ENCODE results near the gene EVX1.

EVX1 gene

DNA sequence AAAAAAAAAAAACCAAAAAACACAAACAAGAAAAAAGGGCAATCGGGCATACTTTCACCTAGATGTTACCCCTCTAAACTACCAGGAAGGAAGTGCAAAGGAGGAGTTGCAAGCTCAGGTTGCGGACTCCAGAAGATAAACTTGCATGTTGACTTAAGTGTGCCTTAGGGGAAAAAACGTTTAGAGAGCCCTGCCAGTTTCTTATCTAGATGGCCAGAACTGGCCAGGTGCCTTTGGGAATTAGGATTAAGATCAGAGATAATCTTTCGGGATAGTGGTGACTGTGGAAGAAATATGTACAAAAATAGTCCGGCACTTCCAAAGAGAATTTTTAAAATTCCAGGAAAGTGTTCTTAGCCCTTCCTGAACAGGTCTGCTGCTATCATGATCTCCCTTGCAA is 17.6 kb downstream of the EVX1 start:
- no peak overlapping the region for H3K4me3 Mint-ChIP-seq
- no peak overlapping the region for H3K27ac Mint-ChIP-seq
- no peaks in the 10 kb centered on the region for H3K9me3 Mint-ChIP-seq
- H3K4me1 Mint-ChIP-seq, result no peaks in the 10 kb centered on the region
- H3K27me3 Mint-ChIP-seq (ENCODE audit: low read depth), result peaks cover 54% of the 10 kb centered on the region
- TF ChIP-seq, protein P1, sequence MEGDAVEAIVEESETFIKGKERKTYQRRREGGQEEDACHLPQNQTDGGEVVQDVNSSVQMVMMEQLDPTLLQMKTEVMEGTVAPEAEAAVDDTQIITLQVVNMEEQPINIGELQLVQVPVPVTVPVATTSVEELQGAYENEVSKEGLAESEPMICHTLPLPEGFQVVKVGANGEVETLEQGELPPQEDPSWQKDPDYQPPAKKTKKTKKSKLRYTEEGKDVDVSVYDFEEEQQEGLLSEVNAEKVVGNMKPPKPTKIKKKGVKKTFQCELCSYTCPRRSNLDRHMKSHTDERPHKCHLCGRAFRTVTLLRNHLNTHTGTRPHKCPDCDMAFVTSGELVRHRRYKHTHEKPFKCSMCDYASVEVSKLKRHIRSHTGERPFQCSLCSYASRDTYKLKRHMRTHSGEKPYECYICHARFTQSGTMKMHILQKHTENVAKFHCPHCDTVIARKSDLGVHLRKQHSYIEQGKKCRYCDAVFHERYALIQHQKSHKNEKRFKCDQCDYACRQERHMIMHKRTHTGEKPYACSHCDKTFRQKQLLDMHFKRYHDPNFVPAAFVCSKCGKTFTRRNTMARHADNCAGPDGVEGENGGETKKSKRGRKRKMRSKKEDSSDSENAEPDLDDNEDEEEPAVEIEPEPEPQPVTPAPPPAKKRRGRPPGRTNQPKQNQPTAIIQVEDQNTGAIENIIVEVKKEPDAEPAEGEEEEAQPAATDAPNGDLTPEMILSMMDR (IDR thresholded peaks at IDR 0.05; ENCODE audit: unreplicated experiment in 3 of 3), result no peak
- H3K36me3 Mint-ChIP-seq (ENCODE audit: low read depth), result no peaks in the 10 kb centered on the region

DNA sequence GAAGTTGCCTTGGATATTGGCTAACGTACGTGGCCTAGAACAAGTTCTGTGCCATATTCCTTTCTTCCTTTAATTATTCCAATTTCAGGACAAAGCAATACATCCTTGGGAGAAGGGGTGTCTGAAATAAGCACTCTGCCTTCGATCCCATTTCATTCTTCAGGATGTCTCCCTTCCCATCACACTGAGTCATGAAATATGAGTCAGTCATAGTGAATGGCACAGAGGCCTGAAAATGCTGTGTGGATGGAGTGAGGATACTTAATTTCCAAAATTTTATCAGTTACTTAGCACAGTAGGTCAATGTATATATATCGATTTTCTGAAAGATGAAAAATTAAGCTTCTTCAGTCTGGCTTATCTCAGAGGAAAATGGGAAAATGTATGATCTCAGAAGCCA is 19.5 kb downstream of the EVX1 start:
- TF ChIP-seq, protein P1 (IDR thresholded peaks at IDR 0.05; ENCODE audit: unreplicated experiment in 3 of 3), result no peak
- Mint-ChIP-seq H3K9me3 (no peaks in the 10 kb centered on the region), H3K27ac (no peak overlapping the region), H3K4me3 (no peak overlapping the region), H3K4me1 (no peaks in the 10 kb centered on the region), H3K36me3 (ENCODE audit: low read depth) (no peaks in the 10 kb centered on the region), H3K27me3 (ENCODE audit: low read depth) (peaks cover 41% of the 10 kb centered on the region)

DNA sequence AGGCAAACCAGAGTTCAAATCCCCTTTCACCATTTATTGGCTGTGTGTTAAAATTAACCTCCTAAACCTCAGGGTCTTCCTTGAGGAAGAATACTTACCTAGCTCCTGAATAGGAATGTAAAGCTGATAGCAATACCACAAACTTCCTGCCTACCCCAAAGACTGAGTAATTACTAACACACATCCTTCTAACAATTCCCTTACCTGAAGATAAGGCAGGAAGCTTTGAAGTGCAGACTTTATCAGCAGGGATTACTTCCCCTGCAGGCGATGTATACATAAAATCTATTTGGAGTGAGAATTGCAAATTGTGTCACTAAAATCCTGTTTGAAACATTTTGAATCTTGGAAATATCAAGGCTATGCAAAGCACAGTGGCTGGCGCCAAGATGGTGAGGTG is 21.2 kb downstream of the EVX1 start:
- TF ChIP-seq, protein P1 (IDR thresholded peaks at IDR 0.05; ENCODE audit: unreplicated experiment in 3 of 3), result no peak
- Mint-ChIP-seq H3K27ac (no peak overlapping the region), H3K4me3 (no peak overlapping the region), H3K4me1 (no peaks in the 10 kb centered on the region), H3K36me3 (ENCODE audit: low read depth) (no peaks in the 10 kb centered on the region), H3K9me3 (peaks cover 1% of the 10 kb centered on the region), H3K27me3 (ENCODE audit: low read depth) (peaks cover 28% of the 10 kb centered on the region)

DNA sequence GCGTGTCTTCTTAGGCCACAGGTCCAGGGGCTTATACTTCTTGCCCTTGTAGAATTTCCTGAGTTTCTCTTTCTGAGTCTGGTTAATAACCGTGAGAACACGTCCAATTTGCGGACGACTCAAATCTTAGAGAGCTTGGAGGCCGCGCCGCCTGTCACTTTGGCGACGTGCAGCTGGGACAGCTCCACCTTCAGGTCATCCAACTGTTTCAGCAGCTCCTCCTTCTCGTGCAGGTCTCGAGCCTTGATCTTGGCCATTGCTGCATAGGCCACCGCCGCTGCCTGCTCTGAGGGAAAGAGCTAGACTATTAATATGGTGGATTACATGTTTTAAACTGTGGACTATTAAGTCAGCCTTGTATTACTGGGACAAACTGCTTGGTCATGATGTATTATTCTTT is 26.9 kb downstream of the EVX1 start:
- H3K27ac Mint-ChIP-seq, result no peak overlapping the region
- peaks cover 5% of the 10 kb centered on the region for H3K27me3 Mint-ChIP-seq (ENCODE audit: low read depth)
- H3K4me3 Mint-ChIP-seq, result no peak overlapping the region
- peaks cover 4% of the 10 kb centered on the region for H3K36me3 Mint-ChIP-seq (ENCODE audit: low read depth)
- no peaks in the 10 kb centered on the region for H3K4me1 Mint-ChIP-seq
- H3K9me3 Mint-ChIP-seq, result peaks cover 13% of the 10 kb centered on the region
- TF ChIP-seq, protein P1 (IDR thresholded peaks at IDR 0.05; ENCODE audit: unreplicated experiment in 3 of 3), result no peak

DNA sequence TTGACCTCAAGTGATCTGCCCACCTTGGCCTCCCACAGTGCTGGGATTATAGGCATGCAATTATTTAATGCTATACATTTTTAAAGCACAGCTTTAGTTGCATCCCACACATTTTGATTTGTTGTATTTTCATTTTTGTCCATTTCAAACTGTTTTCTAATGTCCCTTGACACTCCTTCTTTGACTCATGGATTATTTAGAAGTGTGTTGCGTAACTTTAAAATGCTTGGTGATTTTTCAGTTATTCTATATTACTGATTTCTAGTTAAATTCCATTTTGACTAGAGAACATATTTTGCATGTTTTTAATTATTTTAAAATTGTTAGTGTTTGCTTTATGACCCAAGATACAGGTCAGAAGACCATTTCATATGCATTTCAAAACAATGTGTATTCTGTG is 28.8 kb downstream of the EVX1 start:
- H3K27me3 Mint-ChIP-seq (ENCODE audit: low read depth), result no peaks in the 10 kb centered on the region
- TF ChIP-seq, protein P1 (IDR thresholded peaks at IDR 0.05; ENCODE audit: unreplicated experiment in 3 of 3), result no peak
- no peaks in the 10 kb centered on the region for H3K4me1 Mint-ChIP-seq
- no peak overlapping the region for H3K27ac Mint-ChIP-seq
- peaks cover 13% of the 10 kb centered on the region for H3K9me3 Mint-ChIP-seq
- H3K4me3 Mint-ChIP-seq, result no peak overlapping the region
- peaks cover 4% of the 10 kb centered on the region for H3K36me3 Mint-ChIP-seq (ENCODE audit: low read depth)

DNA sequence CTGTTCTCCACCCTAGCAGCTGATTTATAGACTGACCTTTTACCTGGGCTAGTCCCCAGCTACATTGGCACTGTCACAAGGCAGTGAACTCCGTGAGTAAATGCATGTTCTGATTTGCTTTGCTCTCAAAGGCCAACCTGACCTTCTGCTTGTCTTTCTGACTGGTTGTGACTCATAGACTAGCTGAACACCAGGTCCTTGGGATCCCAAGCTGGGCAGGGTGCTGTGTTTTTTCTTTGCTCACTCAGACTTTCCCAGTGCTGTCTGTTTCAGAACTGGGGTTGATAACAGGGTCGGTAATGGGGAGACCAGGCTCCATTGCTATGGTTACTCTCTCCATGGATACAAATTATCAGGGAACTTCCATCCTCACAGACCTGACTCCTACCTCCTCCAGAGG is 35.0 kb downstream of the EVX1 start:
- no peak overlapping the region for H3K4me3 Mint-ChIP-seq
- H3K9me3 Mint-ChIP-seq, result peaks cover 5% of the 10 kb centered on the region
- H3K27me3 Mint-ChIP-seq (ENCODE audit: low read depth), result no peaks in the 10 kb centered on the region
- TF ChIP-seq, protein P1 (IDR thresholded peaks at IDR 0.05; ENCODE audit: unreplicated experiment in 3 of 3), result no peak
- no peaks in the 10 kb centered on the region for H3K4me1 Mint-ChIP-seq
- H3K36me3 Mint-ChIP-seq (ENCODE audit: low read depth), result no peaks in the 10 kb centered on the region
- H3K27ac Mint-ChIP-seq, result no peak overlapping the region

Measured in nephron (organoid).